ENCODE measurements around the gene FAIM2. TPM values are rescaled to one million over a fixed set of nuclear protein-coding genes. Genes with fewer than 3 reads are reported as not detected.

Gene FAIM2
- total RNA-seq, 1 donor from 2014 or later, result 0.18 TPM

DNA sequence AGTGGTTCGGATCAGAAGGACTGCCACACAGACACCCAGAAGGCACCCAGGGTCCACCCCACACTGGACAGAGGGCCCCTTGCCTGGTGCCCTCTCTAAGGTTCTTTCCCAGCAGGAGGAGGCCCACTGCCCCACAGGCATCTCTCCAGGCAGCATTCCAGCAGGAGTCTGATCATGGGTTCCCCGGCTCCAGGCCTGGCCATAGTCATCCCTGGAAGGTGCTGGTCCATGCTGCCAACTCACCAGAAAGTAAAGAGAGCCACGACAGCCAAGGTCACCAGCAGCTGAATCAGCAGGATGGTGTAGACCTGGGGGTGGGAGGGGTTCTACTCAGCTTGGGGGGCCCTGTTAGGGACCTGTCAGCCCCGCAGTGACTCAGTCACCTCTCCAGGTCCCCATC is 6.4 kb downstream of the FAIM2 start:
- intact Hi-C loops (cut with micrococcal nuclease), result no loop called here

DNA sequence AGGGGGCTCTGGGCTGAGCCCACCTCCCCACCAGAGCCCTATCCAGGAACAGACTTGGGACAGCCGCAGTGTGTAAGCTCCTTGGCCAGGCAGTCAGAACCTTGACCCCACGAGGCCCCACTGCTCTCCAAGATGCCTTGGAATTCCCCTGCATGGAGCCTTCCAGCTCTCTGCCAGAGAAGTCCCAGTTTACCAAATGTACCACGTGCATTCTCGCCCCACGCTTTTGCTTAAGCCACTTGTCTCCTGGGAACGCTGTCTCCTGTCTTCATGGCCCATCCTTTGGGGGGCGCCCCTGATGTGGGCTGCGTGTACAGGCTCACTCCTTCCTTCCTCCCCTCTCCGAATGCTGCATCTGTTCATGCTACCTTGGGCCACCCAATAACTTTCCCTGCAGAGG is 7.9 kb downstream of the FAIM2 start:
- intact Hi-C loops (cut with micrococcal nuclease), result no loop called here

DNA sequence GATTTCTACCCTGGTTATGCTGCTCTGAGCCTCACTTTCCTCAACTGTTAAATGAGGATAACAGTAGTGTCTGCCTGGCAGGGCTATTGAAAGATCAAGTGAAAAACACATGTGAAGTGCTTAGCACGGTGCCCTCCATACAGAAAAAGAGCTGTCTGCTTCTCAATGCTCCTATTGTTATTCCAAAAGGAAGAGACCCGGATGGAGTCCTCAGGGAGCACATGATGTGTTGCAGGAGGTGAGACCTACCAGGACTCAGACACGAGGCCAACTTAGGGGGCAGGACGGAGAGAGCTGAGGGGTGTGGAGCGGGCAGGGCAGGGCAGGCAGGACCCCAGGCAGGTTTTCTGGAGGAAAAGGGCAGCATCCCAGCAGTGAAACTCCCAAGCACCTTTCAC is 8.9 kb downstream of the FAIM2 start:
- intact Hi-C loops (cut with micrococcal nuclease), result no loop called here

DNA sequence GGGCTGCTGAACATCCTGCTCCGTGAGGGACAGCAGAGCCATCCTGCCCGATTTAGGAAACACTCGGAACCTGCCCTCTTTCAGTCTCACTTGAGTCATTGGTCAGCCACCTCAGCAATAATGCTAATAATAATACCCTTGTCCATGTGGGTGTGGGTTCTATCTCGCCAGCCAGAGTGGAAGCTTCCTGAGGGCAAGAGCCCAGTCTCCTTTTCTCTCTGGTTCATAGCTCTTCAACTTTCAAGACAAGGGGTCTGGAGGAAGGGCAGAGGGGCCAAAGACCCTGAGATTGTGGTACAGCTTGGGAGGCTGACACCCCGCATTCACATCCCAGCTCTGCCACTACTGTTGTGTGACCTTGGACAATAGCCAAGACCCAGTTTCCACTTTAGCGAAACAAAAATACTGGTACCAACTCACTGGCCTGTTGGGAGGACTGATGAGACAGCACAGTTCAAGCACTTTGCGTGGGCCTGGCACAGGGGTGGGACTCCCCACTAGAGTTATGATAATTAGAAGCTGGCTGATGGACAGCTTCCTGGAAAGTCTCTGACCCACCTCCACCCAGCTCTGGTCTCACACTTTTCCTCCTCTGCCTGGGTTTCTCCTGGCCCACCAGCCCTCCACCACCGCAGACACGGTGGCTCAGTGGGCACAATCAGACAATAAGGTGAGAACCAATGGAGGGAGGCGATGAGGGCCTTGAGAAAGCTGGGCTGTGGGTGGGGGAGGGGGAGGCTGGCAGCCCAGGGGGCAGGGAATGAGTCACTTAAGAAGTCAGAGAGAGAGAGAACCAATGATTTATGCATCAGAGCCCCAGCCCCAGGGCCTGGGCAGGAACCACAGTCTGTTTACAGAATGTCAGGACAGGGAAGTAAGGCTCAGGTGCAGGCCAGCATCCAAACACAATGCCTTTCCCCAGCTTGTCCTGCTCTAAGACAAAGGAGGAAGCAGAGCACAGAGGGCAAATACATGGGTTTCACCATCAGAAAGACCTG is 9.6 kb downstream of the FAIM2 start:
- intact Hi-C loops (cut with micrococcal nuclease), result no loop called here

DNA sequence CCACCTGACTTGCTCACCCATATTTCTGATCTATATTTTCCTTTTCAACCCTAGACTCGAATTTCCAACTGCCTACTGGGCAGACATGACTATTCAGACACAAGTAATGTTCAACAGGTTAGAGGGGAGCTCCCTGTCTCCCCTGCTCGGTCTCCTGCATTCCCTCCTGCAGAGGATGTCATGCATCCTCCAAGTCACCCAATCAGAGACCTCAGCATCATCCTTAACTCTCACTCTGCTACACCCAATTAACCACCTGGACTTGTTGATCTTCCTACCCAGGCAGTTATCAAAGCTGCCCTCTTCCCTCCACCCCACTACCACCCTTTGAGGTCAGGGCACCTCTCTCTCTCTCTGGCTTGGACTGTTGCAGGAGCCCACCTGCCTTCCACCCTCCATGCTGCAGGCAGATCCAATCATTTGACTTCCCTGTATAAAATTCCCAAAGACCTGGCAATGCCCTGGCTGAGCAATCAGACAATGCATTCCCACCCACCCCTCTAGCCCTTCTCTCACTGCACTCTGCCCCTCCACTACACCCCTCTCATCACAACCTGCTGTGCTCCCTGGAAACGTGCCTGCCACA is 10.9 kb downstream of the FAIM2 start:
- intact Hi-C loops (cut with micrococcal nuclease), result no loop called here

DNA sequence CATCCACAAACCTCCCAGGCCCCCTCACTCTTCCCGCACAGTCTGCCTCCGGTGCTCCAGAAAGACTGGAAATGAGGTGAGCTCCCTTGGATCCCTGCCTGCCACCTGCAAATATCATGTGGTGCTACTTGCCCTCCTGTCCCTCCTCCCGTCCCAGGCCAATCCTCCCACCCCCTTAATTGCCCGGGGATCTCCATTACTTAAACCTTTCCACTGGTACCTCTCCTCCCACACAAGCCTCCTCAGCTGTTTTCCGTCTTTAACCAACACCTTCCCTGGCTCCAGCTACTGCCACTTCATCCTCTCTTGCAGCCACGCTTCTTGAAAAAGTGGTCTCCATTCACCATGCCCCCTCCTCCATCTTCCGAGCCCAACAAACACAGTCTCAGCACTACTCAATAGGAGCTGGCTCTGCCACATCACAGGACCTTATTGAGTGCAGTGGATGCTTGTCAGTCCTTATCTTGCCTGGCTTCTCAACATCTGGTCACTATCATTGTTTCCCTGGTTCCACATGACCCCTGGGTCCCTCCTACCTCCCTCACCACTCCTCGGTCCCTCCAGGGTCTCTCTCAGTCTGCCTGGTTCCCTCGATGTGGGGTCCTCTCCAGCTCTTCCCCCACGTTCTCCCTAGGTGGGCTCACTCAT is 11.5 kb downstream of the FAIM2 start:
- intact Hi-C loops (cut with micrococcal nuclease), result no loop called here

DNA sequence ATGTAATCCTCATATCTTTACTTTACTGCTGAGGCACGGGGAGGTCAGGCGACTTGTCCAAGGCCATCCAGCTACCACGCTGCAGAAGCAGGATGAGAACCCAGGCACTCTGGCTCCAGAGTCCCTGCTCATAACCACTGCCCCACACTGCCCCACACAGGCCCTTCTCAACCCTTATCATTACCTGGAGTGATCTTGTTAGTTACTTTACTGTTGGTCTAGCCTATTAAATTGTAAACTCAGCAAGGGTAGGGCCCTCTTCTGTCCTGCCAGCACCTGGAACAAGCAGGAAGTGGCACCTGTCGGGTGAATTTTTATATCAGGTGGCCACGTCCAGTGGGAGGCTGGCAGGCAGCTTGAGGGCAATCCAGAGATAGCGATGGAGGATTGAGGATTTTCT is 12.2 kb downstream of the FAIM2 start:
- intact Hi-C loops (cut with micrococcal nuclease), result no loop called here

DNA sequence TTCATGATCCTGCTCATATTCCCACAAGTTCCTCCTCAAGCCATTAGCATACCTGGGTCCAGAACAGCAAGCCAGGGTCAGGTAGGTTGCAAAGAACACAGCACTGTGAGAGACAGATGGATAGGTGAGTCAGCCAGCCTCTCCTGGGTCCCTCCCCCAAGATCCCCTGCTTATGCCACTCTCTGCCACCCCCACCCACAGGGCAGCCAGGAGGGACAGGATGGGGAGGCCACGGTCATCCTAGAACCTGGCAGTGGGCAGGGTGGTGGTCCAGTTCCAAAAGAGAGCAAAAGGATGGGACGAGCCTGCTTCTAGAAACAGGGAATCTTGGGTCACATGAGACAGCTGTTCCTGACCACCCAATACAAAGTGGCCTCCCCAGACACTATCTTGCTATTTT is 12.7 kb downstream of the FAIM2 start:
- intact Hi-C loops (cut with micrococcal nuclease), result no loop called here

DNA sequence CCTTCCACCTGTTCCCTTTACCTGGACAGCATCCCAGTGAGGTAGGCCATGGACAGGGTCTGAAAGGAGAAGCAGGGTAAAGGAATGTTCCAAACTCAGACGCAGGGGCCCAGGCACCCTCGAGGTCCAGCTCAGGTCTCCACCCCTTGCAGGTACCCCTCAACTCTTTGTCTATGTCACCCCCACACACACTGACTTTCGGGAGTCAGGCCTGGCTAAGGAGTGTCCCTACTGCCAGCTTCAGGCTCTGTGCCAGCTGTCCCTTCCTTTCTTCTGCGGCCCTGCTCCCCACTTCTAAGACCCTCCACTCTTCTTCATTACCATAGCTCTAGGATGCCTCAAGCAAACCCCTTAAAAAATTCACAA is 13.6 kb downstream of the FAIM2 start:
- intact Hi-C loops (cut with micrococcal nuclease), result no loop called here

DNA sequence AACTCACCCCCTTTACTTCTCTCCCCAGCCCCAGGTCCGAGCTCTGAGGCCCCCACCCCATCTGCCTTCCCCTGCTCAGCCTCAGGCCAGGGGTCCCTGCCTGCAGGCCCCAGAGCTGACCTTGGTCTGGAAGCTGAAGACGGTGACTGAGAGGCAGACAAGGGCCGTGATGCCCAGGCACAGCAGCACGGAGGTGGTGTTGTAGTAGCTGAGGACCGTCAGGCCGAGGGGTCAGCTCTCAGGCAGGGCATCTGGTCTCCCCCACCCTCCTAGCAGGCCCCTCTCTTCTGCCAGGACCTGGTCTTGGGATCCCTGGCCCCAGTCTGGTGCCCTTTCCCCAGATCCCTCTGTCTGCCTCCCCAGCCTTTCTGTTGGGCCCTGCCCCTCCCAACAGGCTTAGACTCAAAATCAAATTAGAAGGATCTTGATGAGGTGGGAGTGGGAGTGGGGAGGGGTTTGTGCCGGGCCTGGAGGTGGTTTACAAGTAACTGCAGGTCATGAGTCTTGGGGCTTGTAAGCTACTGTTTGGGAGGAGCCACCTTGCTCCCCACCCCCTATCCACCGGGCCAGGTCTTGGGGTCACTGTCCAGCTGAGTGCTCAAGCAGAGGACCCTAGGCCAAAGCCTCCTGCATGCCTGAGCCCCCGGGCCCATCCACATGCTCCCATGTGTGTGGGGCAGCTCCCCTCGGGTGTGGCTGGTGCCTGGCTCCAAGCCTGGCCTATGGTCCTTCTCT is 14.2 kb downstream of the FAIM2 start:
- intact Hi-C loops (cut with micrococcal nuclease), result no loop called here

DNA sequence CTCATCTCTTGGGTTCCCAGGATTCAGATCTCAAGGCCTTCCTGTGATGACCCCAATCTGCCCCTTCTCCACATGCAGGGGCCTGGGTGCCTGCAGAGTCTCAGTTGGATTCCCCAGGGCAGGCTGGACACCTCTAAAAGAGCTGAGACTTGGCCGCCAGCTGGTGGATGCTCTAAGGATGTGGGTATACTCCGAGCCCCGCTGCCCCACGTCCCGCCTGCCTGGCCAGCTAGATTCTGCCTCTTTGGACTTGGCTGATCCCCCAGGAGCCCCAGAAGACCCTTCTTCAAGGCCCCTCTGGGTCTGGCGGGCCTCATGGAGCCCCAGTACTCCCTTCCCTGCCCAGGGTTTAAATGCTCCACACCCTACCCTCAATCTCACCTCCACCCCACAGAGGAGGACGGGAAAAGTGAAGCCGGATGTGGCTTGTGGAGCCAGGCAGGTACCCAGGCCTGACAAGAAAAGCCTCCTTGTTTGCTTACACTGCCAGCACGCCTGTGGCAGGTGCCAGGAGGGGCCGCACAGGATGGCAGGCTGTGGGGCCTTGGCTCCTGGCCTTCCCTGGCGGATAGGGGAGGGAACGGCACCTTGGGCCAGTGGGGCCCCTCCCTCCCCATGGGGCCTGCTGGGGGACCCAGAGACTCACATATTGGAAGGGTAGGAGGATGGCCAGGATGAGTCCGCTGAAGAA is 15.1 kb downstream of the FAIM2 start:
- intact Hi-C loops (cut with micrococcal nuclease), result no loop called here

DNA sequence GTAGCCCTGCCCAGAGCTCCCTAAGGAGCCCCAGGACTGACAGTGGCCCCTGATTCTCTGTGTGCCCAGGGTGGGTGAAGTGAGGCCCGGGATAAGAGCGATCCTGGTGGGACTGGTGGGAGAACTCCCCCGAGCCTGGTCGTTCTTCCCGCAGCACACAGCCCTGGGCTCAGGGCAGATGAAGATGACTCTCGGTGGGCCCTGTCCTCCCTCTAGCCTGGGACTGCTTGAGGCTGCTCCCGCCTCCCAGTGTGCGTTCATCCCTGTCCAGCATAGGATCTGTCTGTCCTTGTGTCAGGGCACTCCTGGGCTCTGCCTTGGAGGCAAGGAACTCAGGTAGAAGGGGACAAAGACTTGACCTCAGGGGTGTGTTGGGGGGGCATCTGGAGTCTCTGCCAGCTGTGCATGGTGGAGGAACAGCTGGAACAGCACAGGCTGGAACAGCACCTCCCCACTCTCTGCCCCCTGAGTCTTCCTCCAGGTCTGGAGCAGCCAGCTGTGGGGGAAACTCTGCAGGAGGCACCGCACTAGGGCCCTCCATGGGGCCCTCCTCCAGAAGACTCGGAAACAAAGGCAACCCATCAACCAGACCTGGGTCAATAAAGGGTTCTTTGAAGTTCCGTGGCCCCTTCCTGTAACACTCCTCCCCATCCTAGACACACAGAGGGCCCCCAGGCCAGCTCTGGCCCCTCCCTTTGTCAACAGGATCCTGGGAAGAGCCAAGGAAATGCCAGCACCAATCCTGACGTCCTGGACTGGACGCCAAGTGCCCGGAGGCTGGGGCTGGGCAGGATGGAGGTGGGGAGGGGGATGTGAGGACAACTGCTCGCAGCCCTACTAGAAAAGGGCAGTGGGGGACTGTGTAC is 15.9 kb downstream of the FAIM2 start:
- intact Hi-C loops (cut with micrococcal nuclease), result no loop called here

DNA sequence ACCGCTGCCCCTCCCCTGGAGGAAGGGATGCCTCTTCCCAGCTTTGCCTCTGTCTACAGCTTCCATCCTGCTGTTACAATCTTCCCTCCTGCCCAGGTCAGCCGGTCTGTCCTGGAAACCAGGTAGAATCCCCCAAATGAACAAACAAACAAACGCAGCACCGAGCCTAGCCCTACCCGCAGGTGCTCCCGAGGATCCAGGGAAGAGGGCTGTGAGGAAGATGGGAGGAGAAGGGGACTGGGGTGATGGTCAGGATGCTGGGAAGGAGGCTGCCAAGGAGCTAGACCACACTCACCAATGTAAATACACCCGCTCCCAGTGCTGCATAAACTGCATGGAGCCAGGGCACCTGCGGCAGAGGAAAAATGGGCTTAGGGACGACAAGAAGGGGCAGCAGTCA is 16.6 kb downstream of the FAIM2 start:
- intact Hi-C loops (cut with micrococcal nuclease), result no loop called here

DNA sequence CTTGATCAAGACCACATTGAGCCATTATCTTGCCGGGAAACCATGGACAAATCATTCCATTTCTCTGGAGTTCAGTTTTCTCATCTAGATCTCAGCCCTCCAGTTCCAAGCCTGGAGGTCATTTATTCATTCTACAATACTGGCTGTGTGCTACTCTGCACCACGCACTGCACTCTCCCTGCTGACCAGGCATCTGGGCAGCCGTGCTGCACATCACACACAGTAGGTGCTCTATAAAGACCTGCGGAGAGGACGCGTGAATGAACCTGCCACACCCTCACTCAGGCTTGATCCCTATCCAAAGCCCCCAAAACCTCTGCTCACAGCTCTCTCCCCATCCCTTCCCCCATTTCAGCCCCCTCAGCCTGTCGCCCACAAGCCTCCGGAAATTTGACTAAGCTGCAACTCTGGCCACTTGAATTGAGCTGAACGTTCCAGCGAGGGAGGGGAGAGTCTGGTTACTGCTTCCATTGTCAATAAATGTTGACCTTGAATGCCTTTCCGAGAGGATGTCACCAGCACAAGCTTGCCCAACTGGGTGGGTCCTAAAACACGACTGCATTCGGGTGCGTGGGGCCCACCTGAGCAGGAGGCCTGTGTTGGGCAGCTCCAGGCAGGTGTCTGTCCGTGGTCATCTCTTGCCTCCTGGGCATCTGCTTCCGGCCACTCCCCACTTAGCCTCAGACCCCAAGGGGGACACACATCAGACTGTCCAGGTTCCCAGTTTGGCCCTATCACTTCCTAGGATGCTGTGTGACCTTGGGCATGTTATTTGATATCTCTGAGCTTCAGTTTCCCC is 17.8 kb downstream of the FAIM2 start:
- intact Hi-C loops (cut with micrococcal nuclease), result no loop called here

DNA sequence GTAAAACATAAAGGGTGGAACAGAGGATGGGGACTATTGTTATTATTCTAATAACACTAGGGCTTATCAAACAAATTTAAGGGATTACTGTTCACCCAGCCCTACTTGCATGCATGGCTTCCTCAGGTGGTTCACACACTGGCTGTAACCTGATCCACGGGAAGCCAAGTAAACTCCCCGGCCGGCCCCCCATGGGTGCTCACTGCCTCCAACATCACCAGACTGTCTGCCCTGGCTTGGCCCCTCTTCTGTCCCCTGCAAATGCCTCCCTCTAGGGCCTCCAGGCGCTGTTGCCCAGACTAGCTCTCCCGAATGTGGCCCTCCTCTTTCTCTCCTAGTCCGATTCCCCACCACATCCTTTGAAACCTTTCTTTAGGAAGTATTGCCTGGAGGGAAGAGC is 18.6 kb downstream of the FAIM2 start:
- intact Hi-C loops (cut with micrococcal nuclease), result no loop called here

DNA sequence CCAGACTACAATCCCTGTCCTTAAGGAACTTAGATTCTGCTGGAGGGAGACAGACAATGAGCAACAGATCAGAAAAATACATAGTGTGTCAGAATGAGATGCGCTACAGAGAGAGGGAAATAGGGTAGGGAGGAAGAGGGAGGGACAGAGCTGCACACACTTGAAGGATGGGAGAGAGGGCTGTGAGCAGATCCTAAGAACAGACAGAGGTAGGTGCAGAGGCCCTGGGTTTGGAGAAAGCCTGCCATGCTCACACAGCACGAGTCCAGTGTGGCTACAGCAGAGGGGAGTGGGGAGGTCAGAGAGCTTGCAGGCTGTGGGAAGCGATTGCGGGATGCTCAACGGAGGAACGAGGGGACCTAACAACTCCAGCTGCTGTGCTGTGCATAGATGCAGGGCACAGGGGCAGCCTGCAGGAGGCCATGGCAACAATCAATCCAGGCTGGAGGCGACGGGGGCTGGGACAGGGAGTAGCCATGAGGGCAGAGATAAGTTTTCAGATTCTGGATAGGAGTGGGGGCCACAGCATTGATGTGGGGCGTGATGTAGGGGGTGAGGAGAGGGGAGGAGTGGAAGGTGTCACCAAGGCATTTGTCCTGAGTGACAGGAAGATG is 20.7 kb downstream of the FAIM2 start:
- intact Hi-C loops (cut with micrococcal nuclease), result no loop called here

DNA sequence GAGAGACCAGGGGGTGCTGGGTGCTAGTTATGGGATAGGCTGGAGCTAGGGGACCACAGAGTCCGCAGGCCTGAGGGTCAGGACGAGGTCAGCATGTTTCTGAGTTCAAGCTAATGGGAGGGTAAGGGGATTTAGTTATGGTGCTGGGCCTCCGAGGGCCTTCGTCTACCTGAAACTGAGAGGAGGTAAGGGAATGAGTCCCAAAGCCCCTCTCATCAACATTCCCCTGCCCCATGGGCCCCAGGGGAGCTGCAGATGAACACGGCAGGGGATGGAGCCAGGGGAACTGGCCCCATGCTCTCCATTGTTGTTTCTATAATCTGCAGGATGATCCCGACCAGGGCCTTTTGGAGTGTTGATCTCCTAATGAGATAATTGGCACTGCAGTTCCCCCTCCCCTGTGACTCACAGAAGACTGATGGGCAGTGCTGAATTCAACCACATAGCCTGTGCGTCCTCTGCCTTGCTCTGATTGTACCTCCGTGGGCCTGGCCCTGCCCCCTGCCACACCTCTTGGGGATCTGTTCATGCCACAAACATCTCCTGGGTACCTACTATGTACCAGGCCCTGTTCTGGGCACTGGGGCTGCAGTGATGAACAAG is 21.4 kb downstream of the FAIM2 start:
- intact Hi-C loops (cut with micrococcal nuclease), result no loop called here

DNA sequence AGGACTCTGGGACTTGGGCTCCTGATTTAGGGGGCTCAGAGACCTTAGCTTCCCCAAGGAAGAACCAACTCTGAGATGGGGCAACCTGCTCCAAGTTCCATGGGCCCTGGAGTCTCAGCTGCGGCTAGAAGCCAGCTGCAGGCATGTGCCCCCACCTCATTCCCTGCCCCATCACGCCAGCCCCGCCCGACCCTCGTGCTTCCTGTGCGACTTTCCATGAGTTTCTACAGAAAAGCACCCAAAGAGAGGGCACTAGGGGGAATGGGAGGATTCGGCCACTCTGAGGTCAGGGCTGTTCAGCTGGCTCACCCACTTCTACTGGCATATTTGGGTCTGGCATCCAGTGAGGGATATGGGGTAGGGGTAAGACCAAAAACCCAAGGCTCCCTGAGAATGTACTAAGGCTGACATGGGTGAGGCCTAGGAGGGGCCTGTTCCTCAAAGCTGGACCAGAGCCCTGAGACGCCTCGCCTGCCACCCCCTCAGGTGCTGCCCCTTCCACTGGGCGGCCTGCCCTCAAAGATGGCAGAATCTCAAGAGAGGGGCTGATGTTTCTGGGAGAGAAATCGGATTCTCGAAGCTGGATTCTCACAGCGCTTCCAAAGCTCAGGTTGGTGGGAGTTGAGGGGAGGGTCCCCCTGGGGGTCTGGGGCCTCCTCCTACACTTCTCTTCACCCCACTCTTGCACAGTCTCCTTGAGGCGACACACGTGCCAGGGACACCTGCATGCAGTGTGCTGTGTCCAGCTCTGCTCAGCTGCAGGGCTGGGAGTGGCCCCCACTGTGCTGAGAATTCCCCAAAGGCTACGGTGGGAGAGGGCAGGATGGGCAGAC is 22.1 kb downstream of the FAIM2 start:
- intact Hi-C loops (cut with micrococcal nuclease), result no loop called here
